HepG2 (cell line): ENCODE results near the gene MLLT11. TPM values are rescaled to one million over a fixed set of nuclear protein-coding genes. Genes with fewer than 3 reads are reported as not detected.

ENCODE experiments used
- ATAC-seq: fragments of 200-7000 bp; cut with Tn5 transposase; 3 replicates; pipeline ENCODE4 v1.9.1; 2020; ENCODE audit warnings: mild to moderate bottlenecking, moderate library complexity
- BruUV-seq: library from RNA; stranded (reverse); fragments of 400-500 nt; replicated peaks from 2 replicates; lab custom pipeline; 2021; lab: Mats Ljungman, UMichigan
- CTCF ChIA-PET: fragments of 300-600 bp; formaldehyde crosslinking; extraction: SDS; loops from one replicate; lab custom pipeline; 2021; ENCODE audit warnings: low total read pairs, inconsistent platforms, low intra/inter-chr PET ratio; lab: Yijun Ruan, JAX
- POLR2A ChIA-PET: fragments of 350-600 bp; sonication (Branson Sonifier 250); formaldehyde crosslinking; loops from one replicate; lab custom pipeline; 2020; ENCODE audit warnings: antibody characterized with exemption, inconsistent platforms; lab: Yijun Ruan, JAX
- DNase-seq: peaks from one replicate; pipeline ENCODE4 v3.0.0-alpha.2; 2015; ENCODE audit warnings: low spot score
- FAIRE-seq: peaks from 3 replicates; lab custom pipeline; 2011; peaks lifted over from hg19 to GRCh38; lab: Jason Lieb, UNC
- H2AFZ ChIP-seq: one replicate; pipeline ENCODE4 v1.6.1; 2011; ENCODE audit warnings: low read length, inconsistent platforms
- H3K27ac ChIP-seq: fragments of 300-600 bp; 3 replicates; pipeline ENCODE4 v1.8.0; 2011; ENCODE audit warnings: mixed run types, mild to moderate bottlenecking, mixed read lengths, low read length, inconsistent platforms; ENCODE audit not compliant: insufficient read depth; ENCODE audit errors: extremely low read length
- H3K27me3 ChIP-seq, 2 experiments: fragments of 200-600 bp in 1 of 2; 2 replicates in 1 of 2; 3 replicates in 1 of 2; pipeline versions ENCODE4 v1.6.0 to v1.8.0; 2011; ENCODE audit warnings: low read length in 2 of 2, mild to moderate bottlenecking in 2 of 2, moderate library complexity in 2 of 2, inconsistent platforms in 1 of 2; ENCODE audit not compliant: insufficient read depth in 2 of 2, control insufficient read depth in 1 of 2
- H3K36me3 ChIP-seq, 2 experiments: fragments of 200-600 bp in 1 of 2; replicated peaks in 1 of 2; 2 replicates in 1 of 2; 3 replicates in 1 of 2; pipeline versions ENCODE4 v1.5.1 to v1.8.0; 2011; ENCODE audit warnings: low read length in 2 of 2, inconsistent platforms in 1 of 2; ENCODE audit not compliant: insufficient read depth in 2 of 2, control insufficient read depth in 1 of 2
- H3K4me1 ChIP-seq: 2 replicates; pipeline ENCODE4 v1.5.1; 2012; ENCODE audit warnings: low read length, inconsistent platforms; ENCODE audit not compliant: insufficient read depth
- H3K4me2 ChIP-seq: 2 replicates; pipeline ENCODE4 v1.6.0; 2011; ENCODE audit warnings: low read depth, low read length, inconsistent platforms
- H3K4me3 ChIP-seq, 3 experiments: fragments of 200-600 bp in 1 of 3; sonication (generic), shearing (Covaris generic) in 1 of 3; replicated peaks in 1 of 3; 2 replicates each; pipeline ENCODE4 v1.5.1; 2011 to 2016; ENCODE audit warnings: low read length in 3 of 3, inconsistent platforms in 2 of 3, low read depth in 2 of 3, mild to moderate bottlenecking in 2 of 3, control low read depth in 1 of 3, mixed read lengths in 1 of 3; ENCODE audit not compliant: insufficient read depth in 1 of 3
- H3K79me2 ChIP-seq: one replicate; pipeline ENCODE4 v1.6.1; 2011; ENCODE audit warnings: low read length, inconsistent platforms; ENCODE audit not compliant: insufficient read depth
- H3K9ac ChIP-seq: 2 replicates; pipeline ENCODE4 v1.6.0; 2011; ENCODE audit warnings: mild to moderate bottlenecking, low read depth, low read length, inconsistent platforms; ENCODE audit not compliant: insufficient read depth
- H3K9me3 ChIP-seq: 2 replicates; pipeline ENCODE4 v1.5.1; 2012; ENCODE audit warnings: mild to moderate bottlenecking, low read length
- H4K20me1 ChIP-seq: 2 replicates; pipeline ENCODE4 v1.6.0; 2011; ENCODE audit warnings: inconsistent platforms, mild to moderate bottlenecking, low read length, moderate library complexity; ENCODE audit not compliant: insufficient read depth
- CCAR2 ChIP-seq: fragments of 200-400 bp; formaldehyde crosslinking; optimal IDR thresholded peaks from 2 replicates; pipeline ENCODE3; 2018; ENCODE audit warnings: low read depth, mild to moderate bottlenecking, low read length, moderate library complexity
- CCDC6 ChIP-seq: sonication (generic); formaldehyde crosslinking; IDR thresholded peaks from 2 replicates; pipeline ENCODE4 v1.8.1; 2022; ENCODE audit warnings: mild to moderate bottlenecking, missing genetic modification reagents, moderate library complexity
- CSRNP1 ChIP-seq: sonication (generic); formaldehyde crosslinking; IDR thresholded peaks from 2 replicates; pipeline ENCODE4 v1.8.1; 2023; ENCODE audit warnings: mild to moderate bottlenecking, missing genetic modification reagents
- DNMT1 ChIP-seq: sonication (generic); formaldehyde crosslinking; IDR thresholded peaks from 2 replicates; pipeline ENCODE4 v1.5.1; 2020; ENCODE audit warnings: mild to moderate bottlenecking, missing genetic modification reagents
- HOXA7 ChIP-seq: sonication (generic); formaldehyde crosslinking; IDR thresholded peaks from 2 replicates; pipeline ENCODE4 v1.8.1; 2022; ENCODE audit warnings: mild to moderate bottlenecking, missing genetic modification reagents, moderate library complexity
- ISX ChIP-seq: sonication (generic); formaldehyde crosslinking; conservative IDR thresholded peaks from 2 replicates; pipeline ENCODE4 v1.5.0; 2020; ENCODE audit warnings: missing genetic modification reagents
- MAFF ChIP-seq: IDR thresholded peaks from 2 replicates; pipeline ENCODE4 v1.6.1; 2011; ENCODE audit warnings: low read depth, low read length, improper control_type of control experiment
- MAFK ChIP-seq, 2 experiments: IDR thresholded peaks in 1 of 2; conservative IDR thresholded peaks in 1 of 2; 2 replicates each; pipeline ENCODE4 v1.6.1; 2011; ENCODE audit warnings: improper control_type of control experiment in 2 of 2, low read length in 2 of 2
- REL ChIP-seq: sonication (generic); formaldehyde crosslinking; conservative IDR thresholded peaks from 2 replicates; pipeline ENCODE4 v1.8.0; 2022; ENCODE audit warnings: mild to moderate bottlenecking, missing genetic modification reagents, moderate library complexity
- ZBTB37 ChIP-seq: sonication (generic); formaldehyde crosslinking; IDR thresholded peaks from 2 replicates; pipeline ENCODE4 v1.4.0; 2020; ENCODE audit warnings: mild to moderate bottlenecking, missing genetic modification reagents
- ZBTB43 ChIP-seq: sonication (generic); formaldehyde crosslinking; conservative IDR thresholded peaks from 2 replicates; pipeline ENCODE4 v1.4.0; 2020; ENCODE audit warnings: missing genetic modification reagents
- ZBTB8A ChIP-seq: sonication (generic); formaldehyde crosslinking; IDR thresholded peaks from 2 replicates; pipeline ENCODE4 v1.4.0; 2020; ENCODE audit warnings: mild to moderate bottlenecking, low read depth, missing genetic modification reagents, borderline replicate concordance
- ZFP37 ChIP-seq: sonication (generic); formaldehyde crosslinking; IDR thresholded peaks from 2 replicates; pipeline ENCODE4 v1.4.0; 2020; ENCODE audit warnings: missing genetic modification reagents, borderline replicate concordance
- ZNF530 ChIP-seq: sonication (generic); formaldehyde crosslinking; IDR thresholded peaks from 2 replicates; pipeline ENCODE4 v1.5.0; 2020; ENCODE audit warnings: low read depth, mild to moderate bottlenecking, missing genetic modification reagents
- ZNF556 ChIP-seq: sonication (generic); formaldehyde crosslinking; IDR thresholded peaks from 2 replicates; pipeline ENCODE4 v1.4.0; 2020; ENCODE audit warnings: mild to moderate bottlenecking, missing genetic modification reagents, borderline replicate concordance
- ZNF589 ChIP-seq: sonication (generic); formaldehyde crosslinking; conservative IDR thresholded peaks from 2 replicates; pipeline ENCODE4 v1.8.0; 2022; ENCODE audit warnings: mild to moderate bottlenecking, moderate library complexity, missing genetic modification reagents
- WGBS: methylation state at CpG from one replicate; pipeline ENCODE4 v1.1.6; 2017; ENCODE audit warnings: low lambda C conversion rate; 5-methylcytosine and 5-hydroxymethylcytosine counted together
- in situ Hi-C: cut with HindIII; loops from 2 replicates; pipeline ENCODE4 v1.10.0; 2017; ENCODE audit warnings: low pct_unique_long_range_greater_than_20kb; ENCODE audit not compliant: extremely low pct_ligation_motif_present
- intact Hi-C: fragments of 100-400 bp; cut with micrococcal nuclease; formaldehyde crosslinking; loops from one replicate; pipeline ENCODE4 v1.10.0; 2022; ENCODE audit not compliant: unreplicated experiment
- polyA plus RNA-seq, 8 experiments: library from polyadenylated mRNA; depleted of rRNA in 3 of 8; stranded (reverse) in 7 of 8; unstranded in 1 of 8; fragments of >200 nt; fragmentation: Illumina TruSeq in 4 of 8; extraction: Trizol in 4 of 8; gene quantifications; 2 replicates each; pipeline versions ENCODE4 v1.2.1 to v1.2.3, GENCODE V29; 2011 to 2016; ENCODE audit warnings: low read depth in 4 of 8, missing spikeins in 1 of 8, mixed read lengths in 1 of 8; ENCODE audit not compliant: insufficient read depth in 1 of 8
- total RNA-seq, 5 experiments: library from RNA; depleted of rRNA; stranded (reverse); fragments of >200 nt; fragmentation: Illumina TruSeq; extraction: Trizol; gene quantifications; 2 replicates each; pipeline ENCODE4 v1.2.3, GENCODE V29; 2016; ENCODE audit warnings: low read depth in 1 of 5

Gene MLLT11
- total and polyA plus RNA-seq, 2 of the 13 experiments (the other 11 are each of a cell fraction or from before 2014, with no cell fraction given) = 0.21 to 0.22 TPM

GRCh38 chr1:151104630-151105029, 44.4 kb downstream of the MLLT11 start:
- no peak overlapping the region for H3K27ac ChIP-seq
- H3K4me1 ChIP-seq = peaks cover 24% of the 10 kb centered on the region
- no peak overlapping the region for H3K4me2 ChIP-seq
- H3K79me2 ChIP-seq = no peaks in the 10 kb centered on the region
- ChIA-PET CTCF (no interaction called here), POLR2A (no interaction called here)
- DNase-seq (no peak), FAIRE-seq (no peak), ATAC-seq (no peak)
- intact Hi-C loops = no loop called here
- no peaks in the 10 kb centered on the region for H3K36me3 ChIP-seq
- H3K27me3 ChIP-seq = no peaks in the 10 kb centered on the region
- H2AFZ ChIP-seq = no peak overlapping the region
- no TSS peak for BruUV-seq
- no peaks in the 10 kb centered on the region for H4K20me1 ChIP-seq
- in situ Hi-C loops = no loop called here
- no peak for TF ChIP-seq CCDC6 (CRISPR knock-in tag)
- TF ChIP-seq ZNF530 = no peak
- TF ChIP-seq CCAR2 = no peak
- no peak for TF ChIP-seq ZNF589 (CRISPR knock-in tag)
- no peak for TF ChIP-seq DNMT1
- TF ChIP-seq ZNF556 (CRISPR knock-in tag) = no peak
- TF ChIP-seq ZFP37 (CRISPR knock-in tag) = no peak
- TF ChIP-seq REL = no peak
- H3K9me3 ChIP-seq = no peaks in the 10 kb centered on the region
- no peak overlapping the region for H3K9ac ChIP-seq
- H3K4me3 ChIP-seq = no peak overlapping the region

- Histone ChIP-seq H3K4me2 (no peak overlapping the region), H2AFZ (no peak overlapping the region), H3K79me2 (no peaks in the 10 kb centered on the region), H3K4me3 (no peak overlapping the region), H3K36me3 (no peaks in the 10 kb centered on the region), H3K9me3 (no peaks in the 10 kb centered on the region), H4K20me1 (no peaks in the 10 kb centered on the region), H3K27ac (no peak overlapping the region), H3K4me1 (peaks cover 24% of the 10 kb centered on the region), H3K27me3 (no peaks in the 10 kb centered on the region), H3K9ac (no peak overlapping the region)
- FAIRE-seq (no peak), ATAC-seq (0 out of 3 replicates have a peak, but pooled peaks have one; percentile 27), DNase-seq (no peak)
- in situ Hi-C loops (no loop called here), intact Hi-C loops (no loop called here)
- 46% methylated on average over 2 of the region's 2 CpGs for WGBS
- ChIA-PET POLR2A (no interaction called here), CTCF (no interaction called here)
- no TSS peak for BruUV-seq
- TF ChIP-seq MAFF (0 out of 2 replicates have a peak, but pooled peaks have one; percentile 21), HOXA7 (CRISPR knock-in tag) (no peak), ZBTB8A (CRISPR knock-in tag) (no peak), MAFK (conservative IDR thresholded peaks at IDR 0.05 in 1 of 2, IDR thresholded peaks at IDR 0.05 in 1 of 2; ENCODE audit: low read length in 2 of 2) (peak in 1 of 2 experiments; percentile 46; a peak in 1 of 4 replicates), ZBTB37 (CRISPR knock-in tag) (no peak), CSRNP1 (CRISPR knock-in tag) (no peak), ISX (CRISPR knock-in tag) (no peak), ZBTB43 (CRISPR knock-in tag) (no peak)
These were observed 46.7 kb downstream of the MLLT11 start for GRCh38 chr1:151106894-151107293.
